HG03571 (cell line): ENCODE measurements around the gene THBS2.
"Not testable (repeated sequence)": the region's sequence is repeated elsewhere in the genome, so short reads cannot be mapped to it uniquely, and the experiment has no call there.

Source experiments
- ATAC-seq: cut with Tn5 transposase; IDR thresholded peaks from one replicate; pipeline ENCODE4 v1.9.1; 2021; ENCODE audit not compliant: unreplicated experiment

THBS2 gene

DNA sequence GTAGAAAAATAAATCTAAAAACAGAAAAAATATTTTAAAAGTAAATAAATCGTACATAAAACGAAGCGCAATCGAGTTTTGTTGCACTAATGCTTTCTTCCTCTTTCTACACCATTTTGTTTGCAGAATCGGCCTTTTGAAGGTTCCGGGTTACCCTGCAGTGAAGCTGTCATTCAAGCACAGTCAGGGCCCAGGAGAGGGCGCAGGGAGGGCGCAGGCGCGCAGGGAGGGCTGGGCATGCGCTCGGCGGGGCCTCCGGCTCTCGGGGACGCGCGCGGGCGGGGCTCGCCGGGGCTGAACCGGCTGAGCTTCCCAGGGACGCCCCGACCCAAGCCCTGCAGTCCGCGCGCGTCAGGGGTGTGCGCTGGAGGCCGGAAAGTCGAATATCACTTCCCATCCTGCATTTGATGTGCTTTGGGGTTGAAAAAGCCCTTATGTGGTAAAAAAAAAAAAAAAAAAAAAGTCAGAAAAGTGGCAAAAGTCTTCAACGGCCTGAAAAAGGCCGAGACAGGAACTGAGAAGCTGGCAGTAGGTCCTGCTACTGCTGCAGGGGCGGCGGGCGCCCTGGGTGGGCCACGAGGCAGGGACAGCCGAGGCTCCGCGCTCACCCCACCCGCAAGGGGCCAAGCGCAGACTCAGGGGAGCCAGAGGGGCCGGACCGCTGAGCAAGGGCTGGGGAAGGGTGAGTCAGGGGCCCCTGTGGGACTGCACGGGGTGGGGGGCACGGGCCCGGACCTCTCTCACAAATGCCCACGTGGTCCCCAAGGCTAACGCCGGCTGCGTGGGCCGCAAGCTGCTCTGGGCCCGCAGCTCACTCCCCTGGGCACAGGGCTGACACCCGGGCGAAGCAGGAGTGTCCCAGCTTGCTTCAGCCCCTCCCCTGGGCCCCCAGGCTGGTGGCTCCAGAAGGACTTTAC, 40.5 kb downstream of the THBS2 start:
- ATAC-seq, result peak; percentile 99

DNA sequence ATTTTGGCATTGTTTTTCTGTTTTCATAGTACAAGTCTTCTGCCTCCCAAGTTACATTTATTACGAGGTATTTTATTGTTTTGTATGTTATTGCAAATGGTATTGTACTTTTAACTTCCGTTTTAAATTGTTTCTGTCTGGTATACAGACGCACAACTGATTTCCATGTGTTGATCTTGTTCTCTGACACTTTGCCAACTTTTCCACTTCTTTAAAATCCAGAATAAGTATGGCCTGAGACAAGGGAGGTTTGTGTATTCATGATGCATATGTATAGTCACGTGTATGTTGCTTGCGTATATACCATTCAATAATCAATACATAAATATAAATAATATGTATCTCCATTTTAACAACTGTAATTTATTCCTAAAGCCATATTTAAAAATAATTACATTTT, 41.2 kb downstream of the THBS2 start:
- ATAC-seq, result no peak

DNA sequence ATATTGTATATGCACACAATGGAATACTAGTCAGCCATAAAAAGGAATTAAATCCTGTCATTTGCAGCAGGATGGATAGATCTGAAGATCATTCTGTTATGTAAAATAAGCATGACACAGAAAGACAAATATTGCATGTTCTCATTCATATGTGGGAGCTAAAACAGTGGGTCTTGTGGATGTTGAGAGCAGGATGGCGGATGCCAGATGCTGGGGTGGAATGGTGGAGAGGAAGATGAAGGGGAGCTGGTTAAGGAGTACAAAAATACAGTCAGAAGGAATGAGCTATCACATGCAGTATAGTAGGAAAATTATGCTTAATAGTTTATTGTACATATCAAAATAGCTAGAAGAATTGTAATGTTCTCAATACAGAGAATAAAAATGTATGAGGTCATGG, 41.8 kb downstream of the THBS2 start:
- no peak for ATAC-seq

DNA sequence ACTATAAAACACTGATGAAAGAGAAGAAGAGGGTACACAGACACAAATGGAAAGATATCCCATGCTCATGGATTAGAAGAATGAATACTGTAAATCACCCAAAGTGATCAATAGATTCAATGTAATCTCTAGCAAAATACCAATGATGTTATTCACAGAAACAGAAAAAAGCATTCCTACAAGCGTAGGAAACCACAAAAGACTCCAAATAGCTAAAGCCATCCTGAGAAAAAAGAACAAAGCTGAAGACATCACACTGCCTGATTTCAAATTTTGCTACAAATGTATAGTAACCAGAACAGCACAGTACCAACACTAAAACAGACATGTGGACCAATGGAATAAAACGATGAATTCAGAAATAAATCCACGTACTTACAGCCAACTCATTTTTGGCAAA, 43.0 kb downstream of the THBS2 start:
- ATAC-seq, result no peak

DNA sequence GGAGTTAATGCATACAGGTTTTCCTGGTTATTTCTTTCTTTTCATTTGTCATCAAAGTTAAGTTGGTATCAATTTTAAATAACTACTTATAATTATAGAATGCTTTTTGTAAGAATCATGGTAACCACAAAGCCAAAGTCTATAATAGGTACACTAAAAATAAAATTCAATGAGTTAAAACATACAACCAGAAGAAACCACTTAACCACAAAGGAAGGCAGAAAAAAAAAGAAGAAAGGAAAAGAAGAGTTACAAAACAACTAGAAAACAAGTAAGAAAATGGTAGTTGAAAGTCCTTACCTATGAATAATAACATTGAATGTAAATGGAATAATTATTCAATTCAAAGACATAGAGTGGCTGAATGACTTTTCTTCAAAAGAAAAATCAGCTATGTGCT, 45.6 kb downstream of the THBS2 start:
- ATAC-seq, result no peak

DNA sequence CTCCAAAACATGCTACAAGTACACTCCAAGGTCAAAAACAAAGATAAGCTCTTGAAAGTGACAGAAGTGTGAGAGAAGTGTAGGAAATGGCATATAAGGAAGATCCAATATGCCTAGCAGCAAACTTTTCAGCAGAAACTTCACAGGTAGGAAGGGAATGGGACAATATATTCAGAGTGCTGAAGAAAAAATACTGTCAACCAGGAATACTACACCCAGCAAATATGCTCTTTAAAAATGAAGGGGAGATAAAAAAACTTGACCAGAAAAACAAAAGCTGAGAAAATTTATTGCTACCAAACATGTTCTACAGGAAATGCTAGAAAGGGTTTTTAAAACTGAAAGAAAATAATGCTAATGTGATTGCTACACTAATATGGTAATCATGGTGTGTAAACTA, 46.2 kb downstream of the THBS2 start:
- ATAC-seq, result no peak

DNA sequence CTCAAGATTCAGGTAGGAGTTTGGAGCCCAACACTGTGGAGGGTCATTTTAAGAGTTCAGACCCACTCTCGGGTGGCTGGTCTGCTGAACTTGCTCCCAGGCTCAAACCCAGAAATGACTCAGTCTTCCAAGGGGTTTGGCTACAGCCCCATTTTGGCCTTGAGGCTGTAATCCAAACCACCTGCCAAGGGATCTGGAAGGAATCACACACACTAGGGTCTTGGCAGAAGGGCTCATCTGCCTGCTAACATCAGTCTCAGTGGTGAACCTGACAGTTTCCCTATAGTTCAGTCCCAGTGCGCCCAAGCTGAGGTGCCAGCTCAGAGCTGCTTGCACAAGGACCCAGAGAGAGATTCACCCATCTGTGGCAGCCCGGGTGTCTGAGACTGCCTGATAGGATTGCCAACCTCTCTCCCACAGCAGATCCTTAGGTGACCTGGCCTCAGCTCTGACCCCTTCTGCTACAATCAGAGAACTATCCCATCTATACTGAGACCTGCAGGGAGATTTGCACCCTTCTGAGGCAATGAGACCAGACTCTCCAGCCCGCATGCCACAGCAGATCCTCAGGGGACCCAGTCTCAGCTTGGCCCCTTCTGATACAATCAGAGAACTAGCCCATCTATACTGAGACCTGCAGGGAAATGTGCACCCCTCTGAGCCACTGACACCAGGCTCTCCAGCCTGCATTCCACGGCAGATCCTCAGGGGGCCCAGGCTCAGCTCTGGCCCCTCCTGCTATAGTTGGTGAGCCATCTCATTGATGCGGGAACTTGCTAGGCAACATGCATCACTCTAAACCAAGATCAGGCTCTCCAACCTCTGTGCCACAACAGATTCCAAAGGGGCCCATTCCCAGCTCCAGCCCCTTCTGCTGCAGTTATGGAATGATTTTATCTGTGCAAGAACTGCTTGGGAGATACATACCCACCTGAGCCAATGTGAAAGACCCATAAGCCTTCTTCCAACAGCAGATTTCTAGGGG, 48.2 kb downstream of the THBS2 start:
- ATAC-seq, result no peak

DNA sequence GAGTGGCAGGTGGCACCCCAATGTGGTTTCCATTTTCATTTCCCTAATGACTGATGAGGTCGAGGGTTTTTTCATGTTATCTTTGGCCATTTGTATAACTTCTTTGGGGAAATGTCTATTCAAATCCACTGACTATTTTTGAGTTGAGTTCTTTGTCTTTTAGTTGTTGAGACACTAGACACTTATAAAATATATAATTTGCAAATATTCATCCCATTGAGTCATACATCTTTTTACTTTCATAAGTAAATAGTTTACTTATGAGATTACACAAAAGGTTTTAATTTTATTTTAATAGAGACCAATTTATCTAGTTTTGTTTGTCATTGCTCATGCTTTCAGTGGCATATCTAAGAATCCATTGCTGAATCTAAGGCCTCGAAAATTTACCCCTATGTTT, 49.5 kb downstream of the THBS2 start:
- no peak for ATAC-seq

DNA sequence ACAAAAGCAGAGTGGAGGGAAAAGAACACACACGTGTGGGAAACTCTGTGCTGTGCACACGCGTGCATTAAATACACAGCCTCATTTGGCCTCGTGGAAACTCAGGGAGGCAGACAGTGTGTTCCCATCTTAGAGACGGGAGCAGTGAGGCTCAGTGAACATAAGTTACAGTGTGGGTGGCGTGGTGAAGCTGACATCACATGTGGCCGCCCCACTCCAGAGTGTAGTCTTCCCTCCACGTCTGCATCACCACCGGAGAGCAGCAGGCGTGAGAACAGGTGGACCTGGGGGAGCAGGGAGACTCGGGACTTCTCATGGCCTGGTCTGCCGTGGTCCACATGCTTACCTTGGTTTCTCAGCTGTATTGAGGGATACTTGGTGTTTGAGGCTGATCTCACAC, 51.7 kb downstream of the THBS2 start:
- no peak for ATAC-seq

DNA sequence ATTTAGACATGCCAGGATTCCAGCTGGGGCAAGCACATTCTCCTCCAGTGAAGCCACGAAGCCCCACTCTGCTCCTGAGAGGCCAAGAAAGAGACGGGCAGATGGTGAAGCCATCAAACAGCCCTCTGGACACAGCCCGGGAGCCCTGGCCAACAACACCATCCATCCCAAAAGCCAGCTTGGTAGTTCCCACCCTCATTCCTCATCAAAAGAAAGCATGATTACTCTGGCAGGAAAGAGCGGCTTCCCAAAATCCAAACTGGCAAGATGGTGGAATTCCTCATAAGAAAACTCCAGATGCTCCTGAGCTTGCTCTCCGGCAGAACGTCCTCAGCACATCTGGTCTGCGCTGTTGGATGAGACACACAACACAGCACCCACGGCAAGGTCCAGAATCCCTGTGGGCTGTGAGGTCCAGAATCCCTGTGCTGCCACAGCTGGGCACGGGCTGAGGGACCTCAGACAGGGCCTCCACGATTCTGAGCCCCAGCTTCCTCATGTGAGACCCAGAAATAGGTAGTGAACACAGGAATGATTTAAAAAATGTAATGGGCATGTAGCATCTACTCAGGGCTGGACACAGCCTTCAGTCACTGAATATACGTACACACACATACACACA, 52.6 kb downstream of the THBS2 start:
- no peak for ATAC-seq

DNA sequence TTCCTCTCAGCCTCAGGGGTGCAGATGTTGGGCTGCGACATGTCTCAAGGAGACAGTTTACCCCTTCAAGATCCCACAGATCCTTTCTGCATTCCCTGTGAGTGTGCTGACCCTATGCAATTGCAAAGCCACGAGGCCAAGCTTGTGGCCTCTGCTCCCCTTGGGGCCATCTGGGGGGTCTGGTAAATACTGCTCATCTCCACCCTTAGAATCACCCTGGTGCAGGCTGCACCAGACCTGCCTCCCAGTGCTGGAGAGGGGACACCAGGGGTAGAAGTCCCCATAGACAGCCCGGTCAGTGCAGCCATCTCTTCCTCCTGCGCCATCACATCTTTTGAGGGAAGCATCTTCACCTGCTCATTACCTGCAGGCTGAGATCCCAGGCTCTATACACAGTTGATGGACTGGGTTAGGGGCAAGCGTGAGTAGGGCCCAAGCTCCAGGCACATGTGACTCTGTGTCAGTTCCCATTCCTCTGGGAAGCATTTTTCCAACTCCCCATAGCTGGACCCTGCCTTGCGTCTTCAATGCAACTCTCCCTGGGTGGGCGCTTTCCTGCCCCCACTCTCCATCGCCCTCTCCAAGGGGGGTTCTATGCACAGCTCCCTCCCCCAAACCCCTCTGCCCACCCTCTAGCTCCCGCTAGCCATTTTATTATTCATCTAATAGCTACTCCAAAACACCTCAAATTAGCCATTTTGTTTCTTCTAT, 53.9 kb downstream of the THBS2 start:
- no peak for ATAC-seq

DNA sequence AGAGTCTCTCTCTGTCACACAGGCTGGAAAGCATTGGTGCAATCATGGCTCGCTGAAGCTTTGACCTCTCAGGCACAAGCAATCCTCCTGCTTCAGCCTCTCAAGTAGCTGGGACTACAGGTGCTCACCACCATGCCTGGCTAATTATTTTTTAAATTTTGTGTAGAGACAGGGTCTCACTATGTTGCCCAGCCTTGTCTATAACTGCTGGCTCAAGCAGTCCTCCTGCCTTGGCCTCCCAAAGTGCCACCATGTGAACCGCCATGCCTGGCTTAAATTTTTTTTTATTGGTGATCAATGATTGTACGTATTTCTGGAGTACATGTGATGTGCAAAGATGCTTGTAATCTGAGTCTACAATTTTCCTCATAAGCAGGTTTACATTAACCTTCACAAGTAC, 54.8 kb downstream of the THBS2 start:
- ATAC-seq, result no peak

DNA sequence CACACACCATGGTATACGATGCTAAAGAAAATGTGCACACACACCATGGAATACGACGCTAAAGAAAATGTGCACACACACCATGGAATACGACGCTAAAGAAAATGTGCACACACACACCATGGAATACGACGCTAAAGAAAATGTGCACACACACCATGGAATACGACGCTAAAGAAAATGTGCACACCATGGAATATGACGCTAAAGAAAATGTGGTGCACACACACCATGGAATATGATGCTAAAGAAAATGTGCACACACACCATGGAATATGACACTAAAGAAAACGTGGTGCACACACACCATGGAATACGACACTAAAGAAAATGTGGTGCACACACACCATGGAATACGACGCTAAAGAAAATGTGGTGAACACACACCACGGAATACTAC, 55.7 kb downstream of the THBS2 start:
- ATAC-seq, result not testable (repeated sequence)

DNA sequence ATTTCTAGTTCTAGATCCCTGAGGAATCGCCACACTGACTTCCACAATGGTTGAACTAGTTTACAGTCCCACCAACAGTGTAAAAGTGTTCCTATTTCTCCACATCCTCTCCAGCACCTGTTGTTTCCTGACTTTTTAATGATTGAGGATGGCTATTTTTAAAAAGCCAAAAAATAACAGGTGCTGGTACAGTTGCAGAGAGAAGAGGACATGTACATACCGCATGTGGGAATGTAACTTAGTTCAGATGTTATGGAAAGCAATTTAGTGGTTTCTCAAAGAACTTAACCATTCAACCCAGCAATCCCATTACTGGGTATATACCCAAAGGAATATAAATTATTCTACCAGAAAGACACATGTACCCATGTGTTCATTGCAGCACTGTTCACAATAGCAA, 57.4 kb downstream of the THBS2 start:
- not testable (repeated sequence) for ATAC-seq

DNA sequence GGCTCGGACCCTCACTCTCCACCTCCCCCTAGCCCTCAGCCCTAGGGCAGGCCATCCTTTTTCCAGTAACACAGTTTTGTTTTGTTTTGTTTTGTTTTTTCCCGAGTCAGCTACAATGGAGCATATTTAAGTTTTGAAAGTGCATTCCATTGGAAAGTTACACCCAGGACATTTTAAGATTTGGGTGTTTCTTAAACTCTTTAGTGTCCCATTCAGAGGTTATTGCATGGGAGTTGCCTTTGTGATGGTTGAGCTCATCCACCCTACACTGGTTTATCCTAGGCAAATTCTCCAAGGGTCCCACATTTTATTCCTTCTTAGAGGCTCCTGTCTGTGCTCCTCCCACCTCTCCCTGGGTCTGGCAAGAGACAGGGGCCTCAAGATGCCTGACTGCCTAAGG, 58.9 kb downstream of the THBS2 start:
- ATAC-seq, result no peak

DNA sequence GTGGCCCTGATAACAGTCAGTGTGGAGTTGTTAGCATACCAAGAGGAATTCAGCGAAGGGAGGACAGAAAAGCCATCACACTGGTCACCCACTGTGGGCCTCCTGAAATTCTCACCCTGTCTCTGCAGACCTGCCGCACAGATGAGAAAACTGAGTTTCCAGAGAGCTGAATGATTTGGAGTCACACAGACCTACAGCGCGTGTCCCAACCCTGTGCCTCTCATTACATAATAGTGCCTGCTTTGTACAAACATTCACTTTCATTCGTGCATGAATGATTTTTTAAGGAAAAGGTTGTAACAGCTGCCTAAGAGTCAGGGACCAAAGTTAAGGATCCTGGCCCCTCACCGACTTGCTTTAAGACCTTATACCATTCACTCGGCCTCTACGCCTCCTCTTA, 62.7 kb downstream of the THBS2 start:
- ATAC-seq, result no peak

DNA sequence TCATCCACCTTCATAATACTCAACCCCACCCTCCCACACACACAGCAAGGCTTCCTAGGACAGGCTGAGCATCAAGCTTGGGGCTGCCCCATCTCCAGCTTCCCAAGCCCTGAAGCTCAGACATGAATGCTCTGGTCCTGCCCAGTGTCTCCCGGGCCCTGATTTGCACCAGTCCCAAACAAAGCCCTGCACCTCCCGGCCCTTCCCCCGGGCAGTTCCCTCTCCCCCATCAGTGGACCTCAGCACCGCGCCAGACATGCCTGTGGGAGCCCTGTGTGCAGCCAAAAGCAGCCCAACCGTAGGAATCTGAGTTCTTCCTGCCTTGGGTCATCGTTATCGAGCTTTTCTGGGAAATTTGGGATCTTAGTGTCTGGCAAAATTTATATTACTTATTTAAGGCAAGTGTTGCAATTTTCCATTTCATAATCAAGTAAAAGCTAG, 63.5 kb downstream of the THBS2 start:
- ATAC-seq, result no peak

DNA sequence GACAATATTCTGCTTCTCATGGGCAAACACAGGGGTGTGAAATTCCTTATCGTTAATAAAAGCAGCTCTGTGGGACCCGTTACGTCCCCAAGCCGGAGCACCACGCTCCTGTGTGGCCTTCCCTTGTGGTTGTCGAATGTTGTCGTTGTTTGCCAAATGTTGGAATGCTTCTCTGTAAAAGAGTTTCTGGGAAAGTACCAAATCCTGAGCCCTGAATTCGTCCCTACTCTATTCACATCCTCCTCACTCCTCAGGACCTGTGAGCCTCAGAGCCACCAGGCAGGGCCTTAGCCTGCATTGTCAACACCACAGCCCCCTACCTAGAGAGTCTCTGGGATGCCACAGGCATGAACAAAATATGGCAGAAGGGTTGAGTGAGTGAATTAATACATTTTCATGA, 64.0 kb downstream of the THBS2 start:
- no peak for ATAC-seq

DNA sequence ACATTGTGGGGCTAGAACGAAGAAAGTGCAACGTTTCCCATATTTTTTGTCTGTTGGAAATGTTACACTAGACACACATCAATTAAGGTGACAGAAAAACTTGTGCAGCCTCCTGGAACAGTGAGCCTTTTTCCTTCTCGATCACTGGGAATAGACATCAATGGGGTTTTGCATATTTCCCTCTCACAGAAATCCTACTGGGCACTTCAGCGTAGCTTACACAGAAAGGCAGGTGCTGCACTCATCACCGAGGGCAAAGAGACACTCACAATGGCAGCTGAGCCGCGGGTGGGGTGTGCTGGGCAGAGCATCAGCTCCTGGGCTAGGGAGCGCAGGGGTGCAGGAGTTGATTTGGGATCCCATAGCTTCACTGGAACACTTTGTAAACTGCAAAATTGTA, 64.5 kb downstream of the THBS2 start:
- no peak for ATAC-seq

DNA sequence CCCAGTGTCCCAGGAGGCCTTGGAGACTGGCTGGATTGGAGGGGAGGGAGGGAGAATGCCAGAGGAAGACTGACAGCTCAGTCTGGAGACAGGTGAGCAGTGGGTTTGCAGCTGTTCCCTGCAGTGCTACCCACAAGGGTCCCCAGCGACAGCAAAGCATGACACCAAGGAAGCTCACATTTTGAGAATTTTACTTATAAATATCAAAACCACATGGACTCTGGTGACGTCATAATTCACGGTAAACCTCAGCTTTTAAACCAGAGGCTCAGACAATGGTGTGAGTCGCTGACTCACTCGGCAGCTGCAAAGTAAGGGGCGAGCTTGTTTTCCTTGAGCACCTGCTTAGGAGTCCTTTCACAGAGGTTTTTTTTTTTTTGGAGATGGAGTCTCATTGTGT, 65.2 kb downstream of the THBS2 start:
- ATAC-seq, result no peak

DNA sequence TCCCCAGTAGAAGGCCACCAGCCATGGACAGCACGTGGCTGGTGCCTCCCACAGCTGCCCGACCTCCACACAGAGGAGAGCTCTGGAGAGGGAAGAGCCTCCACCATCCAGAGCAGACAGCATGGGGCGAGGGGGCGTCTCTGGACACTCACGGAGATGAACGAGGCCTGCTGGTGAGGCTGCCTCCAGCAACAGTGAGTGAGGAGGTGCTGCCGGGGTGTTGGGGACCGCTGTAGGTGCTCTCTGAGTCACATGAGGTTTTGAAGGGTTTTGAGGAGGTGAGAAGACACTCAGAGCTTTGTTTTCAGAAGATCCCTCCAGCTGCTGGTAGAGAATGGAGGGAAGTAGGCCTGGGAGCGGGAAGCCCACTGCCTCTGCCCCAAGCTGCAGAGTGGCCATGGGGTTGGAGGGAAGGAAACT, 65.6 kb downstream of the THBS2 start:
- ATAC-seq, result no peak
